ENCODE measurements around the gene USP14.

The USP14 gene

DNA sequence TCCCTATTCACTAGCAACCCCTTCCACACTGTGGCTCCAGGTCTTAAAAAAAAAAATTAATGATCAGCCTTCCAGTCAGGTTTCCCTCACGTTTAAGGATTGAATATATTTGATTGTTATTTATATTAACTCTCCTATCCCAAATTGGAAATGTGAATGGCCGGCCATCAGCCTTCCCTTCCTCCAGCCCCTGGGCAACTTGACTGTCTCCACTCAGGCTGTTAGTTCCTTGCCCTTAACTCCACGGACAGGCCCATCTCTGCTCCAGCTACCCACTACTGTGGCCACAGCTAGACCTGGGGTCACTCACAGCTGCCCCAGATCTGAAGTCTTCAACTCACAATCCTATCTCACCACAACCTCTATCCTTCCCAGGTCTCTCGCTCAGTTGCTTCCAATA is 69.5 kb downstream of the USP14 start:
- POLR2A ChIA-PET (ENCODE audit: low non-redundant PET), result no interaction called here
- CTCF ChIA-PET, result interaction anchor here (0.7 kb wide), 1 partner anchor 44 kb away, joined by 4 read pairs; no protein-coding TSS in a partner anchor
- no peak for DNase-seq (ENCODE audit: low spot score)
- no peak overlapping the region for H3K27ac ChIP-seq
- TF ChIP-seq, protein P1, sequence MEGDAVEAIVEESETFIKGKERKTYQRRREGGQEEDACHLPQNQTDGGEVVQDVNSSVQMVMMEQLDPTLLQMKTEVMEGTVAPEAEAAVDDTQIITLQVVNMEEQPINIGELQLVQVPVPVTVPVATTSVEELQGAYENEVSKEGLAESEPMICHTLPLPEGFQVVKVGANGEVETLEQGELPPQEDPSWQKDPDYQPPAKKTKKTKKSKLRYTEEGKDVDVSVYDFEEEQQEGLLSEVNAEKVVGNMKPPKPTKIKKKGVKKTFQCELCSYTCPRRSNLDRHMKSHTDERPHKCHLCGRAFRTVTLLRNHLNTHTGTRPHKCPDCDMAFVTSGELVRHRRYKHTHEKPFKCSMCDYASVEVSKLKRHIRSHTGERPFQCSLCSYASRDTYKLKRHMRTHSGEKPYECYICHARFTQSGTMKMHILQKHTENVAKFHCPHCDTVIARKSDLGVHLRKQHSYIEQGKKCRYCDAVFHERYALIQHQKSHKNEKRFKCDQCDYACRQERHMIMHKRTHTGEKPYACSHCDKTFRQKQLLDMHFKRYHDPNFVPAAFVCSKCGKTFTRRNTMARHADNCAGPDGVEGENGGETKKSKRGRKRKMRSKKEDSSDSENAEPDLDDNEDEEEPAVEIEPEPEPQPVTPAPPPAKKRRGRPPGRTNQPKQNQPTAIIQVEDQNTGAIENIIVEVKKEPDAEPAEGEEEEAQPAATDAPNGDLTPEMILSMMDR (conservative IDR thresholded peaks at IDR 0.05; ENCODE audit: low read depth), result no peak

DNA sequence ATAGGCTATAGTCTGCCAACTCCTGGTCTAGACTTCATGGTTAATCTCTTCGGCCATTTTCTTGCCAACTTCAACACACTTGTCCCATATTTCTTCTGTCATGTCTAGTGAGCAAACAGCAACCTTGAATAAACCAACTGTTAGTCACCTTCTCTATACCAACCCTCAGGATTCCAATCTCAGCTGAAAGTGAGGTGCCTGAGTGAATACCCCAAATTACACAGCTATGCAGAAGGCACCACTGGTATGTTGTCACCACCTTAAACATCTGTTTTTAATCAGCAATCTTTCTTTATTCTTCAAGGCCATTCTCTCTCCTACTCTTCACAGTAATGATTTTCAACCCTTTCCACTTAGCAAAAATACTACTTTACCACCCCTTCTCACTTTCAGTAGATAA is 70.2 kb downstream of the USP14 start:
- ChIA-PET CTCF (no interaction called here), POLR2A (ENCODE audit: low non-redundant PET) (no interaction called here)
- H3K27ac ChIP-seq, result no peak overlapping the region
- DNase-seq (ENCODE audit: low spot score), result no peak
- TF ChIP-seq, protein P1 (conservative IDR thresholded peaks at IDR 0.05; ENCODE audit: low read depth), result no peak

DNA sequence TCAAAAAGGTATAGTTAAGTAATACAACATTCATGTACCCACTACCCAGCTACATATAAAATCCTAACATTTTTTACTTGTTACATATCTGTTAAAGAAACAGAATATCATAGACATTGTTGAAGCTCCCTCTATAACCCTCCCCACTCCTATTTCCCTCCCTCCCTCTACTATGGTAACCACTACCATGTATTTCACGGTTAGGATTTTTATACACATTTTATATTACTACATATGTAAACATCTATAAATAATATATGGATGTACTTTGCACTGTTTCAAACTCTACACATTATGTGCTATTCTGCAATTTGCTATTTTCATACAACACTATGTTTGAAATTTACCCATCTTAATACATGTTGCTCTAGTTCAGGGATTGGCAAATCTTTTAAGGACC is 73.2 kb downstream of the USP14 start:
- DNase-seq (ENCODE audit: low spot score), result no peak
- TF ChIP-seq, protein P1 (conservative IDR thresholded peaks at IDR 0.05; ENCODE audit: low read depth), result no peak
- no peak overlapping the region for H3K27ac ChIP-seq
- POLR2A ChIA-PET (ENCODE audit: low non-redundant PET), result no interaction called here
- CTCF ChIA-PET, result no interaction called here

DNA sequence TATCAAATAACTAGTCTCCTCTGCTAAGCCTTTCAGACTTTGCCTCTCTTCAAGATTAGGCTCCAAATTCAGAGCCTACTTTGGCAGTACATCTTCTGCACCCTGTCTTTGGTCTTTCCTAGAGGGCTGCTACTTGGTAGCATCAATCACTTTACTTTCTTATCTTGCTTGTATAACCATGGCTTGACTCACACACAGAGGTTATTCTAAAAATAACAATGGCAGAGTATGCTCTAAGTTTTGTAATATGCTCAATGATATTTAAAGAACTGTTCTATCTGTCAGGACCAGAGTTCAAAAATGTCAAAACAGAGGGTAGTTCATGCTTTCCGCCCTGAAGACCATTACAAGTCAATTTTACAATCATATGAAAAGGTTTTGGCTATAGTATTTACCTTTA is 81.8 kb downstream of the USP14 start:
- TF ChIP-seq, protein P1 (conservative IDR thresholded peaks at IDR 0.05; ENCODE audit: low read depth), result no peak
- CTCF ChIA-PET, result no interaction called here
- H3K27ac ChIP-seq, result no peak overlapping the region
- DNase-seq (ENCODE audit: low spot score), result no peak
- POLR2A ChIA-PET (ENCODE audit: low non-redundant PET), result no interaction called here

DNA sequence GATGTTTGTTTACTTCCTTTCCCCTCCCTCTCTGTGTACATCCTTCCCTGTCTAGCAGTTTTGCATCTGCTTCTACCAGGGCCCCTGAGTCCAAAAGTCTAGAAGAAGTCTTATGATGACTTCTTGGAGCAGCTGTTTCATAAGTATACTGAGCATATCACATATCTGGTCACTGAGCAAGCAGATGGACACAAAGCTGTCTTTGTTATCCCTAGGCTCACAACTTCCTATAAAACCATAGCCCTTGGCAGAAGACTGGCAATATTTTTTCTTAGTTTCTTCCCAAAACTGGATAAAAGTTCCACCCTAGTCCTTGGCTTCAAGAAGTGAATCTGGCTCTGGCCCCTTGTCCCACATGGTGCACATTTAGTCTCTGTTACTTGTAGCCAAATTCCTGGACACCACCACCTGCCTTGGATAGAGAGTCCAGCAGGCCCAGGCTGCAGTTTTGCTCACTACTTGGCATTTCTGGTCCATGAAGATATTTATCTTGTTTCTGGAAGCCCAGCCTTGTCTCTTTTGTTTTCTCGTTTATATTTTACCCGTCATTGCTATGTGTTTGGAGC is 87.0 kb downstream of the USP14 start:
- POLR2A ChIA-PET (ENCODE audit: low non-redundant PET), result no interaction called here
- H3K27ac ChIP-seq, result no peak overlapping the region
- TF ChIP-seq, protein P1 (conservative IDR thresholded peaks at IDR 0.05; ENCODE audit: low read depth), result no peak
- CTCF ChIA-PET, result no interaction called here
- DNase-seq (ENCODE audit: low spot score), result no peak

DNA sequence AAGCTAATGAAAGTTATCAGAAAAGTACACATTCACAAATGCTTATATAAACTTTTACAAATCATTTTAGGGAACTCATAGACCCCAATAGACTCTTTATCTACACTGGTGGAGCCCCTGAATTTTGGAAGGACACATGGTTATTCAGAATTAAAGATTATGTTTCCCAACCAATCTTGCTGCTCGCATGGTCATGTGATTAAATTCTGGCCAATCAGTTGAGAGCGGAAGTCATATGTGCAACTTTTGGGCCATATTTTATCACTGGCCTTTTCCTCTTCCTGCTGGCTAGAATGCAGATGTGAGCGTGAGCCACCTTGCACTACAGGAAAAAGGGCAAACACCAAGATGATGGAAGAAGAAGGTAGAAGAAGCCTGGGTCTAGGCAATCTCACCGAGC is 89.7 kb downstream of the USP14 start:
- ChIA-PET CTCF (no interaction called here), POLR2A (ENCODE audit: low non-redundant PET) (no interaction called here)
- TF ChIP-seq, protein P1 (conservative IDR thresholded peaks at IDR 0.05; ENCODE audit: low read depth), result no peak
- H3K27ac ChIP-seq, result no peak overlapping the region
- DNase-seq (ENCODE audit: low spot score), result no peak

DNA sequence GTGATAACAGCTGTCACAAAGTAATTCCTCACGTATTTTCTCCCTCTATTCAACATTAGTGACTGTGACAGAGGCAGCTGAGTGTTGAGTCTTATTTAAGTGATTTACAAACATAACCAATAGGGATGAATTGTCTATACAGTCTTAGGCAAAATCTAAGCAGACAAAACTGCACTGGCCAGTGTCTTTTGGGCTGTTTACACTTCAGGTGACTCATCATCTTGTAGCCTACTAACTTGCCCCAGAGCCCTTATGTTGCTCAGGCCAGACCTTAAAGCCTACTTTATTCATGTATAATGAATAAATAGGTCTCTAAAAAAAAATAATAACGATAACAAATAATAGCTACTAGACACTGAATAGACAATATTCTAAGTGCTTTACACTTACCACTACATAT is 92.3 kb downstream of the USP14 start:
- no peak for DNase-seq (ENCODE audit: low spot score)
- TF ChIP-seq, protein P1 (conservative IDR thresholded peaks at IDR 0.05; ENCODE audit: low read depth), result no peak
- ChIA-PET CTCF (interaction anchor here (1.0 kb wide), 1 partner anchor 462 kb away, joined by 3 read pairs; the partner anchor contains the start of gene ENOSF1), POLR2A (ENCODE audit: low non-redundant PET) (no interaction called here)
- H3K27ac ChIP-seq, result no peak overlapping the region

All from RWPE1 (cell line).